ENCODE data around the gene SLX9. TPM values are rescaled to one million over a fixed set of nuclear protein-coding genes. Genes with fewer than 3 reads are reported as not detected.
A peak's percentile ranks its signal among the peaks of the same experiment; 100 is the strongest.

Gene SLX9
- total and polyA plus RNA-seq, 8 donors, result 10.5 to 21.7 (median 13.6) TPM

GRCh38 chr21:44934797-44935532 lies 4.9 kb upstream of the SLX9 start:
- TF ChIP-seq CTCF (IDR thresholded peaks at IDR 0.05), result no peak
- no peaks in the 10 kb centered on the region for H3K36me3 ChIP-seq
- no peak overlapping the region for H3K27ac ChIP-seq
- FAIRE-seq (no peak), ATAC-seq (no peak), DNase-seq (peak in 1 of 6 donors; percentile 37)
- intact Hi-C loops (cut with DNase I), result loop anchor here in 1 of 3 donors (10.0 kb wide), 1 partner anchor 130 kb away; the partner anchor contains the start of gene UBE2G2
- WGBS, 2 donors, result 81 to 91% methylated on average over 9 of the region's 9 CpGs
- no peak overlapping the region for H3K4me3 ChIP-seq
- peaks cover 0 to 4% (median 0%) of the 10 kb centered on the region in 4 donors for H3K27me3 ChIP-seq
- H3K9me3 ChIP-seq, result no peaks in the 10 kb centered on the region
- H3K4me1 ChIP-seq, result peaks cover 0 to 9% (median 8%) of the 10 kb centered on the region in 3 donors

GRCh38 chr21:44935533-44935927 lies 4.3 kb upstream of the SLX9 start:
- DNase-seq, result peak in 1 of 6 donors; percentile 39
- Histone ChIP-seq H3K36me3 (no peaks in the 10 kb centered on the region), H3K27ac (no peak overlapping the region), H3K27me3 (peaks cover 0 to 4% (median 0%) of the 10 kb centered on the region in 4 donors), H3K9me3 (no peaks in the 10 kb centered on the region), H3K4me3 (no peak overlapping the region), H3K4me1 (peaks cover 0 to 9% (median 8%) of the 10 kb centered on the region in 3 donors)
- ATAC-seq, result no peak
- intact Hi-C loops (cut with DNase I), result loop anchor here in 1 of 3 donors (10.0 kb wide), 1 partner anchor 131 kb away; the partner anchor contains the start of gene UBE2G2
- WGBS, 2 donors, result 80 to 82% methylated on average over 10 of the region's 10 CpGs
- no peak for TF ChIP-seq CTCF (IDR thresholded peaks at IDR 0.05)
- FAIRE-seq, result no peak

GRCh38 chr21:44938772-44939531 lies 877 bp upstream of the SLX9 start:
- intact Hi-C loops (cut with DNase I), result loop anchor here in 1 of 3 donors (10.0 kb wide), 1 partner anchor 134 kb away; the partner anchor contains the start of gene UBE2G2
- TF ChIP-seq CTCF (IDR thresholded peaks at IDR 0.05), result no peak
- Histone ChIP-seq H3K9me3 (no peaks in the 10 kb centered on the region), H3K36me3 (no peaks in the 10 kb centered on the region), H3K27ac (peak overlapping the region in 1 of 4 donors; percentile 27), H3K27me3 (no peaks in the 10 kb centered on the region), H3K4me3 (peak overlapping the region; percentile 90 to 98 (median 98)), H3K4me1 (peaks cover 6 to 12% (median 6%) of the 10 kb centered on the region in 3 donors)
- no peak for DNase-seq
- 74 to 77% methylated on average over 18 of the region's 18 CpGs for WGBS, 2 donors
- ATAC-seq, result peak in 2 of 4 donors; percentile 3 to 9
- no peak for FAIRE-seq

GRCh38 chr21:44940116-44940631 lies 345 bp downstream of the SLX9 start:
- no peaks in the 10 kb centered on the region for H3K9me3 ChIP-seq
- H3K4me3 ChIP-seq, result peak overlapping the region; percentile 90 to 98 (median 98)
- FAIRE-seq (no peak), ATAC-seq (peak; percentile 4 to 42 (median 35)), DNase-seq (no peak)
- intact Hi-C loops (cut with DNase I), result loop anchor here in 1 of 3 donors (10.0 kb wide), 1 partner anchor 195 kb away; no protein-coding TSS in a partner anchor
- no peaks in the 10 kb centered on the region for H3K27me3 ChIP-seq
- WGBS, 2 donors, result 0 to 1% methylated on average over 36 to 53 of the region's 53 CpGs
- H3K36me3 ChIP-seq, result peaks cover 0 to 4% (median 0%) of the 10 kb centered on the region in 3 donors
- H3K27ac ChIP-seq, result peak overlapping the region in 1 of 4 donors; percentile 27
- peaks cover 6 to 12% (median 6%) of the 10 kb centered on the region in 3 donors for H3K4me1 ChIP-seq
- TF ChIP-seq CTCF (IDR thresholded peaks at IDR 0.05), result no peak
